ENCODE measurements around the gene TMSB10.
"Not testable (repeated sequence)": the region's sequence is repeated elsewhere in the genome, so short reads cannot be mapped to it uniquely, and the experiment has no call there.

Gene TMSB10

DNA sequence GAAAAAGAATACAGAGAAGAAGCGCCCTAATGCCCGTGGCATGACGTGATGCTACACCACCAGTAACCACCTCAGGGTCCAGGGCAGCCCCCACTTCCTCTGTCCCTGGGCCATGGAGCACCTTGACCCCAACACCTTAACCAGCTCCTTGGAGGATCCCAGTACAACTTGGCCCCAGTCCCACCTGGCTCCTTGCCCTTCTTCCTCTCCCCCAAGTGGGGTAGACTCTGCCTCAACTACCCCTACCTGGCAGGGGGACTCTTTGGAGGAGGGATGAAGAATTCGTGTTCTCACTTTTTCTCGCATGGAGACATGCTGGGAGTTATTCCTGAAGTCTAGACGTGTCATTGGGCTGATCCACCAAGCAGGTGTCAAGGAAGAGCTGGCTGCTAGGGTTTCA lies 43.5 kb upstream of the TMSB10 start:
- Histone ChIP-seq H3K27ac (no peak overlapping the region), H3K4me3 (no peak overlapping the region)
- TF ChIP-seq, protein P1, sequence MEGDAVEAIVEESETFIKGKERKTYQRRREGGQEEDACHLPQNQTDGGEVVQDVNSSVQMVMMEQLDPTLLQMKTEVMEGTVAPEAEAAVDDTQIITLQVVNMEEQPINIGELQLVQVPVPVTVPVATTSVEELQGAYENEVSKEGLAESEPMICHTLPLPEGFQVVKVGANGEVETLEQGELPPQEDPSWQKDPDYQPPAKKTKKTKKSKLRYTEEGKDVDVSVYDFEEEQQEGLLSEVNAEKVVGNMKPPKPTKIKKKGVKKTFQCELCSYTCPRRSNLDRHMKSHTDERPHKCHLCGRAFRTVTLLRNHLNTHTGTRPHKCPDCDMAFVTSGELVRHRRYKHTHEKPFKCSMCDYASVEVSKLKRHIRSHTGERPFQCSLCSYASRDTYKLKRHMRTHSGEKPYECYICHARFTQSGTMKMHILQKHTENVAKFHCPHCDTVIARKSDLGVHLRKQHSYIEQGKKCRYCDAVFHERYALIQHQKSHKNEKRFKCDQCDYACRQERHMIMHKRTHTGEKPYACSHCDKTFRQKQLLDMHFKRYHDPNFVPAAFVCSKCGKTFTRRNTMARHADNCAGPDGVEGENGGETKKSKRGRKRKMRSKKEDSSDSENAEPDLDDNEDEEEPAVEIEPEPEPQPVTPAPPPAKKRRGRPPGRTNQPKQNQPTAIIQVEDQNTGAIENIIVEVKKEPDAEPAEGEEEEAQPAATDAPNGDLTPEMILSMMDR (IDR thresholded peaks at IDR 0.05): no peak
- no peak for DNase-seq (ENCODE audit: low spot score)

DNA sequence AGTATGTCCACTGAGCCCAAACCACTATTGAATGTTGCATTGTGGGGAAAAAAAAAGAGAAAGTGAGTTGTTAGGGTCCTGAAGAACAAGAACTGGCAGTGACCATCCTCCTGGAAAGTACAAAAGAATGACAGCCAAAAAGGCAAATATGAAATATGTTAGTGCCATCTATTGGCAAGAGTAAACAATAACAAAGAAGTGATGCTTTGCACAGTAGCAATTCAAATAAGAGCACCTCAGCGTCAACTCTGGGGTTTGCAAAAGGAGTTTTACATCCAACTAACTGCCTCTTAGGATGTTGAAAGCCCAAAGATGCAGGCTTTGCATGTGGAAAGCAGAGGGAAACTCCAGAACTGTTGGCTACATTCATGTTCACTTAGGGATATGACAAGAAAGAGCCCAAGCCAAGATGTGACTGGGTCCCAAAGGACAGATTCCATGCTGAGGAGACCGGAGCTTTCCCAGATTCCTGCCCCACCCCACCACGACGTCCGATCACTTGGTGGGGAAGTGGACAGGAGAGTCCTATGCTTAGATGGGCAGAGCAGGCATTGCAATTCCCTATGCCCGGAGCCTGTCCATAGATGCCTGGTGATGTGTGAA lies 40.2 kb upstream of the TMSB10 start:
- no peak for DNase-seq (ENCODE audit: low spot score)
- Histone ChIP-seq H3K4me3 (no peak overlapping the region), H3K27ac (no peak overlapping the region)
- TF ChIP-seq, protein P1 (IDR thresholded peaks at IDR 0.05): no peak

DNA sequence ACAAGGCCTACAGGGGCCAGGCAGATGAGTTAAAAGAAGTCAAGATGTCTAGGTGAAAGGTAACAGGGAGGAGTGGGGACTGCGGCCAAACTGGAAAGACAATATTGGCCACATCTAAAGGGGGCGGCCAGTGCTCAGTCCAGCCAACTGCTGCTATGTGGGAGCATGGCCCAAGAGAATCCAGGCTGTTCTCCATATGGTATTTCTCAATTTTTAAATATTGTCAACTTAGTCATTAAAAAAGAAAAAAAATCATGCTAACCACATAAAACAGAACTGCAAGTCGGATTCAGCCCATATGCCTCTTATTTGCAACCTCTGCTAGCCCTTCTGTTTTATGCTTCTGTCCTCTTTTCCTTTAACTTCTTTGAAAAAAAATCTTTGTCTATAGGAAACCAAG lies 39.3 kb upstream of the TMSB10 start:
- Histone ChIP-seq H3K4me3 (no peak overlapping the region), H3K27ac (no peak overlapping the region)
- DNase-seq (ENCODE audit: low spot score): no peak
- TF ChIP-seq, protein P1 (IDR thresholded peaks at IDR 0.05): no peak

DNA sequence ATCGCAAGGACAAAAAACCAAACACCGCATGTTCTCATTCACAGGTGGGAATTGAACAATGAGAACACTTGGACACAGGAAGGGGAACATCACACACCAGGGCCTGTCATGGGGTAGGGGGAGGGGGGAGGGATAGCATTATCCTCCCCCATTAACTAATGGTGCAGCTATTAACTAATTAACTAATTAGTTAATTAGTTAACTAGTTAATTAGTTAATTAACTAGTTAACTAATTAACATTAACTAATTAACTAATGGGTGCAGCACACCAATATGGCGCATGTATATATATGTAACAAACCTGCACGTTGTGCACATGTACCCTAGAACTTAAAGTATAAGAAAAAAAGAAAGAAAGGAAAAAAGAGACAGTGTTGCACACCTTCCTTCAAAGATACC lies 37.1 kb upstream of the TMSB10 start:
- not testable (repeated sequence) for H3K4me3 ChIP-seq; DNase-seq (ENCODE audit: low spot score); H3K27ac ChIP-seq

DNA sequence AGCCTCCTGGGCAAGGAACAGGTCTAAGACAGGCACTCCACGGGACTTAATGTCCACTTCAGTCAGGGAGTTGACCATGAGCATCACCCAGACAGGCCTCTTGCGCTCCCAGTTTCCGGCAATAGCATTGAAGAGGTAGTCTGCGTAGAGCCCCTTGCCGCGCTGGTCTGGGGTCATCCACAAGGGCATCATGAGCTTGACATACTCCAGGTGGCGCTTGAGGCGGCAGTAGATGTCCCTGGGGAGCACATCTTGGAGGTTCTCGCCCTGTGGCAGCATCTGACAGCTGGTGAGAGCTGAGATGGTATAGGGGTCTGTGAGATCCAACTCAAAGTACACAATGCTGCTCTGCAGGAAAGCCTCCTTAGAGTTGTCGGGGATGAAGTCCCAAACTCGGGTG lies 35.1 kb upstream of the TMSB10 start:
- Histone ChIP-seq H3K27ac (no peak overlapping the region), H3K4me3 (no peak overlapping the region)
- TF ChIP-seq, protein P1 (IDR thresholded peaks at IDR 0.05): no peak
- DNase-seq (ENCODE audit: low spot score): peak; percentile 64

DNA sequence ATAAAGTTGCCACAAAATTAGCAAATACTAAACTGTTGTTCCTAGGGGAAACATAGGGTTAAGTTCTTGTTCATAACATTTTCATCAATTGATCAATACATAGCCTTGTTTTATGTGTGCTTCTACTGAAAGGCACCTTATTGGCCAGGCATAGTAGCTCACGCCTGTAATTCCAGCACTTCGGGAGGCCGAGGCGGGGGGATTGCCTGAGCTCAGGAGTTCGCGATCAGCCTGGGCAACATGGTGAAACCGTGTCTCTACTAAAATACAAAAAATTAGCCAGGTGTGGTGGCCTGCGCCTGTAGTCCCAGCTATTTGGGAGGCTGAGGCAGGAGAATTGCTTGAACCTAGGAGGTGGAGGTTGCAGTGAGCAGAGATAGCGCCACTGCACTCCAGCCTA lies 32.8 kb upstream of the TMSB10 start:
- peak; percentile 41 for DNase-seq (ENCODE audit: low spot score)
- not testable (repeated sequence) for H3K27ac ChIP-seq, H3K4me3 ChIP-seq

DNA sequence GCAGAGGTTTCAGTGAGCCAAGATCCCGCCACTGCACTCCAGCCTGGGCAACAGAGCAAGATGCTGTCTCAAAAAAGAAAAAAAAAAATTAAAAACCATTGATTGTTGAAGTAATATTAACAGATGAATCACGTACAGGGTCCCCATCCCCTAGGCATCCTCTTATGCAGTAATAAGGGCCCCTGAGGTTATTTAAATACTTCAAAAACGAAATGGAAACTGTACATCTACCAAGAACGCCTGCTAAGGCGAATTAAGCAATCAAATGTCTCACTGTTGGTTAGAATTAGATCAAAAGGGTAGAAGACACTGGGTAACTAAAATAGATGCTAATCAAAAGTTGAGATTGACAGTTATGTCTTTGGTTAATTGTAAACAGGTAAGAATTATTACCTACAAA lies 32.1 kb upstream of the TMSB10 start:
- no peak overlapping the region for H3K4me3 ChIP-seq
- H3K27ac ChIP-seq: no peak overlapping the region
- TF ChIP-seq, protein P1 (IDR thresholded peaks at IDR 0.05): no peak
- no peak for DNase-seq (ENCODE audit: low spot score)

DNA sequence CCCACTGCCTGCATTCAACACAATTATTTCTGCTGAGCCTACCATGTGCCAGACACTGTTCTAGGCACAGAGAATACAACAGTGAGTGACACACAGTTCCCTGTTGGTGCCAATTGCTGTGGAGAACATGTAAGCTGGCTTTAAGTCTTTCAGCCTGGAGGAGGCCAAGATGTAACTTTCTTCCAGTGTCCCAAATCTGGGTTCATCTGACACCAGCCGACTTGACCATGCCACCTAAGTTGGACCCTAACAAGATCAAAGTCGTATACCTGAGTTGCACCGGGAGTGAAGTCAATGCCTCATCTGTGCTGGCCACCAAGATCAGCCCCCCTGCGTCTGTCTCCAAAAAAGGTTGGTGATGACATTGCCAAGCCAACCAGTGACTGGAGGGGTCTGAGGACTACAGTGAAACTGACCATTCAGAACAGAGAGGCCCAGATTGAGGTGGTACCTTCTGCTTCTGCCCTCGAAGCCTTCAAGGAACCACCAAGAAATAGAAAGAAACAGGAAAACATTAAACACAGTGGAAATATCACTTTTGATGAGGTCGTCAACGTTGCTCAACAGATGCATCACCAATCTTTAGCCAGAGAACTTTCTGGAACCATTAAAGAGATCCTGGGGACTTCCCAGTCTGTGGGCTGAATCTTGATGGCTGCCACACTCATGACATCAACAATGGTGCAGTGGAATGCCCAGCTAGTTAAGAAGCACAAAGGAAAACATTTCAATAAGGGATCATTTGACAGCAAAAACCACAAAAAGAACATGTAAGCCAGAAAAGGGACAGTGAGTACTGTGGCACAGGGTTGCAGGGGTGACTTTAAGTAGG lies 30.9 kb upstream of the TMSB10 start:
- TF ChIP-seq, protein P1 (IDR thresholded peaks at IDR 0.05): no peak
- Histone ChIP-seq H3K27ac (no peak overlapping the region), H3K4me3 (no peak overlapping the region)
- peak; percentile 68 for DNase-seq (ENCODE audit: low spot score)
